Measurements from ENCODE around the gene OGFOD1. TPM values are rescaled to one million over a fixed set of nuclear protein-coding genes. Genes with fewer than 3 reads are reported as not detected.

OGFOD1 gene
- total and polyA plus RNA-seq, 10 of the 15 experiments (the other 5 are each of a cell fraction or from before 2014, with no cell fraction given) = 31.4 to 119 (median 51.6) TPM

- no peak overlapping the region for H3K4me3 ChIP-seq
- no peaks in the 10 kb centered on the region for H4K20me1 ChIP-seq (ENCODE audit: control insufficient read depth, insufficient read depth)
- ChIA-PET POLR2A (no interaction called here), CTCF (no interaction called here), SMC1A (ENCODE audit: uncharacterized antibody, unreplicated experiment) (interaction anchor here (0.7 to 1.2 kb wide), 2 partner anchors 42 to 233 kb away, joined by 3 to 5 read pairs; no protein-coding TSS in a partner anchor), RAD21 (ENCODE audit: unreplicated experiment) (no interaction called here)
- no TSS peak for BruUV-seq (replicated peaks)
- H3K27ac ChIP-seq (ENCODE audit: control insufficient read depth, insufficient read depth) = no peak overlapping the region
- H3K4me1 ChIP-seq (ENCODE audit: control insufficient read depth, insufficient read depth, low read length) = no peaks in the 10 kb centered on the region
- H3K36me3 ChIP-seq (ENCODE audit: control insufficient read depth in 2 of 2, insufficient read depth in 2 of 2, low read length in 1 of 2) = peaks cover 5 to 48% of the 10 kb centered on the region in 2 experiments
- intact Hi-C loops (cut with micrococcal nuclease; ENCODE audit: unreplicated experiment) = no loop called here
- WGBS (ENCODE audit: insufficient coverage, insufficient replicate concordance, low lambda C conversion rate, missing lambda C conversion rate) = 96% methylated on average over 7 of the region's 7 CpGs
- ATAC-seq (no peak), DNase-seq (ENCODE audit: low read depth, low spot score) (no peak), FAIRE-seq (no peak)
- in situ Hi-C loops (cut with MboI) = no loop called here
- H3K4me2 ChIP-seq (ENCODE audit: control insufficient read depth, insufficient read depth) = no peak overlapping the region
- no peaks in the 10 kb centered on the region for H3K27me3 ChIP-seq (replicated peaks in 1 of 2; ENCODE audit: control insufficient read depth in 2 of 2, insufficient read depth in 2 of 2, low read length in 1 of 2)
- no peaks in the 10 kb centered on the region for H3K79me2 ChIP-seq (ENCODE audit: control insufficient read depth, insufficient read depth, low read length)
- H2AFZ ChIP-seq (ENCODE audit: control insufficient read depth, low read depth, low read length) = no peak overlapping the region
- H3K9me3 ChIP-seq (replicated peaks; ENCODE audit: control insufficient read depth, insufficient read depth, low read length) = no peaks in the 10 kb centered on the region
- H3K9ac ChIP-seq (ENCODE audit: control insufficient read depth, insufficient read depth, low read length) = no peak overlapping the region
- TF ChIP-seq ZBED1 (IDR thresholded peaks at IDR 0.05; ENCODE audit: borderline replicate concordance) (no peak), RELB (IDR thresholded peaks at IDR 0.05; ENCODE audit: low read depth) (no peak), PML (IDR thresholded peaks at IDR 0.05; ENCODE audit: low read length) (no peak), BACH1 (IDR thresholded peaks at IDR 0.05; ENCODE audit: borderline replicate concordance) (no peak), ESRRA (IDR thresholded peaks at IDR 0.05; ENCODE audit: low read length) (no peak), SREBF2 (IDR thresholded peaks at IDR 0.05; ENCODE audit: low read length) (no peak), IRF5 (IDR thresholded peaks at IDR 0.05; ENCODE audit: borderline replicate concordance) (no peak), NFYA (IDR thresholded peaks at IDR 0.05; ENCODE audit: borderline replicate concordance, low read depth, low read length) (no peak), HCFC1 (IDR thresholded peaks at IDR 0.05; ENCODE audit: low read length) (no peak), BCL11A (IDR thresholded peaks at IDR 0.05; ENCODE audit: low read depth, low read length) (no peak), SMARCA5 (IDR thresholded peaks at IDR 0.05) (no peak), E2F4 (IDR thresholded peaks at IDR 0.05; ENCODE audit: low read depth, low read length) (no peak), ZBTB11 (CRISPR knock-in tag; IDR thresholded peaks at IDR 0.05) (no peak), MEF2A (IDR thresholded peaks at IDR 0.05; ENCODE audit: insufficient read depth, low read depth, low read length) (no peak), HSF1 (IDR thresholded peaks at IDR 0.05; ENCODE audit: low read depth, low read length) (no peak), POLR2AphosphoS2 (IDR thresholded peaks at IDR 0.05; ENCODE audit: low read depth, low read length) (no peak), LARP7 (IDR thresholded peaks at IDR 0.05) (no peak), KDM1A (IDR thresholded peaks at IDR 0.05; ENCODE audit: borderline replicate concordance) (no peak)
Observed at GRCh38 chr16:56469748-56470147, 18.4 kb downstream of the OGFOD1 start.

Data from GM12878 (cell line).